Calu3 (cell line): ENCODE measurements around the gene PPOX. TPM values are rescaled to one million over a fixed set of nuclear protein-coding genes. Genes with fewer than 3 reads are reported as not detected.
A peak's percentile ranks its signal among the peaks of the same experiment; 100 is the strongest.

Experiments used
- BruUV-seq: library from RNA; stranded (reverse); fragments of 400-500 nt; replicated peaks from 2 replicates; lab custom pipeline; 2021; lab: Mats Ljungman, UMichigan
- CTCF ChIA-PET: fragments of 300-600 bp; sonication (Branson Sonifier 250); formaldehyde crosslinking; loops from one replicate; lab custom pipeline; 2022; ENCODE audit warnings: antibody characterized with exemption; lab: Charles Lee
- DNase-seq: peaks from one replicate; pipeline ENCODE4 v3.0.0; 2022
- H3K27ac Mint-ChIP-seq: one replicate; pipeline ENCODE4 v1.8.0; 2022; ENCODE audit warnings: mixed read lengths; ENCODE audit not compliant: unreplicated experiment
- H3K27me3 Mint-ChIP-seq: one replicate; pipeline ENCODE4 v1.8.0; 2022; ENCODE audit warnings: mixed read lengths; ENCODE audit not compliant: unreplicated experiment
- H3K36me3 Mint-ChIP-seq: one replicate; pipeline ENCODE4 v1.8.0; 2022; ENCODE audit warnings: mild to moderate bottlenecking, moderate library complexity, mixed read lengths; ENCODE audit not compliant: insufficient read depth, unreplicated experiment
- H3K4me1 Mint-ChIP-seq: one replicate; pipeline ENCODE4 v1.8.0; 2022; ENCODE audit warnings: mild to moderate bottlenecking, low read depth, mixed read lengths; ENCODE audit not compliant: unreplicated experiment
- H3K4me3 Mint-ChIP-seq: one replicate; pipeline ENCODE4 v1.8.0; 2022; ENCODE audit warnings: mild to moderate bottlenecking, low read depth, moderate library complexity, mixed read lengths; ENCODE audit not compliant: unreplicated experiment
- H3K9me3 Mint-ChIP-seq: one replicate; pipeline ENCODE4 v1.8.0; 2022; ENCODE audit warnings: low read depth, mixed read lengths; ENCODE audit not compliant: unreplicated experiment
- intact Hi-C: fragments of 100-400 bp; cut with micrococcal nuclease; formaldehyde crosslinking; loops from one replicate; pipeline ENCODE4 v1.10.0; 2022; ENCODE audit not compliant: unreplicated experiment
- total RNA-seq: library from RNA; stranded (reverse); gene quantifications from 2 replicates; pipeline ENCODE4 v1.2.3, GENCODE V29; 2022
- TF ChIP-seq, protein P1 (sequence below): fragments of 200-600 bp; IDR thresholded peaks from one replicate; pipeline ENCODE4 v1.8.0; 2022; ENCODE audit warnings: antibody characterized with exemption; ENCODE audit not compliant: unreplicated experiment

PPOX gene
- total RNA-seq, 1 experiment from 2014 or later = 27.1 TPM

DNA sequence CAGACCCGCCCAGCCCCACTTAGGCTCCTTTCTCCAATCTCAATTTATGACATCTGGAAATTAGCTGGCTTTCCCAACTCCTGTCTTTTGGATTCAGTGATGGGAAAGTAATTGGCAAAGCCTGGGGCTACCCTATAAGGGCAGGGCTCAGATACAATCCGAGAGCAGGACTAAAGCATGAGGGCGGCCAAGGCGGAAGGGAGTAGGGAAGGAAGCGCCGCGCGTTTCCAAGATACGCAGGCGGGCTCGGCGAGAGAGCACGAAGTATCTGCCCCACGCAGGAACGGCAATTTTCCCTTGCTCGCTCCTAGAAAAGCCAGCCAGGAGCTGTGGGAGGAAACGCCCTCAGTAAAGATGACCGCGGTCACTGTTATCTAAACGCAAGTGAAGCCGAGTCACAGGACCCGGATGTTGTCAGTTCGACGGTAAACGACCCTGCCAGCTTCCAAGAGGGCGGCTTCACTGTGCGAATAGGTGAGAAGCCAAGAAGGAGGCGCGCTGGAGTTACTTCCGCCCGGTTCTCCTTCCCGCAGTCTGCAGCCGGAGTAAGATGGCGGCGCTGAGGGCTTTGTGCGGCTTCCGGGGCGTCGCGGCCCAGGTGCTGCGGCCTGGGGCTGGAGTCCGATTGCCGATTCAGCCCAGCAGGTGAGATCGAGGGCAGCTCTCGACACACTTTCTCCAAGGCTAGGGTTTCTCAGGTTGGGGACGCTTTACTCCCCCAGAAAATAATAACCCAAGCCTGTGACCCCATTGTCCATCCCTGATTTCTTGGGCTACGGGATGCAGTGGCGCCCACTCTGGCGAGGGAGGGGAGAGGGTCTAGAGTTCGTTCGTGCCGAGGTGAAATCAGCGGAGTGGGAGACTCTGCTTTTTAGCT lies 35.8 kb downstream of the PPOX start, which contains the start of gene NDUFS2:
Gene NDUFS2 (plus strand): TSS at position 532 of the 877 bp plus-strand sequence. CDS start 19 bp downstream, at position 551.
- TSS peak; percentile 96 for BruUV-seq

GRCh38 chr1:161206411-161207140 lies 40.4 kb downstream of the PPOX start:
- CTCF ChIA-PET = interaction anchor here (0.6 to 1.2 kb wide), 3 partner anchors 52 to 183 kb away, joined by 4 to 7 read pairs (median 5); partner anchors contain the start of gene PCP4L1
- BruUV-seq = no TSS peak
- TF ChIP-seq, protein P1, sequence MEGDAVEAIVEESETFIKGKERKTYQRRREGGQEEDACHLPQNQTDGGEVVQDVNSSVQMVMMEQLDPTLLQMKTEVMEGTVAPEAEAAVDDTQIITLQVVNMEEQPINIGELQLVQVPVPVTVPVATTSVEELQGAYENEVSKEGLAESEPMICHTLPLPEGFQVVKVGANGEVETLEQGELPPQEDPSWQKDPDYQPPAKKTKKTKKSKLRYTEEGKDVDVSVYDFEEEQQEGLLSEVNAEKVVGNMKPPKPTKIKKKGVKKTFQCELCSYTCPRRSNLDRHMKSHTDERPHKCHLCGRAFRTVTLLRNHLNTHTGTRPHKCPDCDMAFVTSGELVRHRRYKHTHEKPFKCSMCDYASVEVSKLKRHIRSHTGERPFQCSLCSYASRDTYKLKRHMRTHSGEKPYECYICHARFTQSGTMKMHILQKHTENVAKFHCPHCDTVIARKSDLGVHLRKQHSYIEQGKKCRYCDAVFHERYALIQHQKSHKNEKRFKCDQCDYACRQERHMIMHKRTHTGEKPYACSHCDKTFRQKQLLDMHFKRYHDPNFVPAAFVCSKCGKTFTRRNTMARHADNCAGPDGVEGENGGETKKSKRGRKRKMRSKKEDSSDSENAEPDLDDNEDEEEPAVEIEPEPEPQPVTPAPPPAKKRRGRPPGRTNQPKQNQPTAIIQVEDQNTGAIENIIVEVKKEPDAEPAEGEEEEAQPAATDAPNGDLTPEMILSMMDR = no peak
- Mint-ChIP-seq H3K9me3 (no peaks in the 10 kb centered on the region), H3K27ac (no peak overlapping the region), H3K27me3 (no peaks in the 10 kb centered on the region), H3K4me3 (no peak overlapping the region), H3K4me1 (peaks cover 28% of the 10 kb centered on the region), H3K36me3 (peaks cover 38% of the 10 kb centered on the region)
- intact Hi-C loops = loop anchor here (5.0 to 10.0 kb wide), 2 partner anchors 176 to 538 kb away; partner anchors contain the start of gene DUSP12
- no peak for DNase-seq

More for the DNA sequence above, 35.8 kb downstream of the PPOX start, which contains the start of gene NDUFS2:
- peak; percentile 96 for DNase-seq
- H3K27ac Mint-ChIP-seq = peak within 1 kb of the TSS; percentile 71
- peaks cover 20% of the 10 kb centered on the region for H3K36me3 Mint-ChIP-seq
- H3K27me3 Mint-ChIP-seq = peaks cover 24% of the 10 kb centered on the region
- peak within 1 kb of the TSS; percentile 78 for H3K4me3 Mint-ChIP-seq
- intact Hi-C loops = loop anchor here (10.0 kb wide), 1 partner anchor 543 kb away; the partner anchor contains the start of gene DUSP12
- CTCF ChIA-PET = interaction anchor here (0.5 to 2.2 kb wide), 8 partner anchors 15 to 1259 kb away, joined by 3 to 22 read pairs (median 6); partner anchors contain the start of genes DEDD, PCP4L1 and TOMM40L
- TF ChIP-seq, protein P1 = peak; percentile 34
- no peaks in the 10 kb centered on the region for H3K9me3 Mint-ChIP-seq
- peaks cover 48% of the 10 kb centered on the region for H3K4me1 Mint-ChIP-seq

DNA sequence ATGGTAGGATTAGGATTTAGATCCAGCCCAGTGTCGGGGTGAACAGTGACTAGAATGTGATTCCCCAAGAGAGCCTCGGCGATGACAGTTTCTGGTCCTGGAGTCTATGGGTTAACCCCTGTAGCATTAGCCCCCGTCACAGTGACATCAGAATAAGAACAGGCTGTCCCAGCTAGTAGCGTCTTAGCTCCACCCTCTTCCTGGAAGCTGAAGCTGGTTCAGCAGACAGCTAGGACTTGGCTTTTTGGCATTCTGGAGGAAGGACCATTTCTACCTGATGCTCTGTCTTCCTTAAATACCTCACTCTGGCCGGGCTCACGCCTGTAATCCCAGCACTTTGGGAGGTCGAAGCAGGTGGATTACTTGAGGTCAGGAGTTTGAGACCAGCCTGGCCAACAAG lies 40.9 kb downstream of the PPOX start:
- H3K9me3 Mint-ChIP-seq = no peaks in the 10 kb centered on the region
- H3K4me1 Mint-ChIP-seq = peaks cover 24% of the 10 kb centered on the region
- TF ChIP-seq, protein P1 = no peak
- CTCF ChIA-PET = interaction anchor here (0.8 kb wide), 1 partner anchor 51 kb away, joined by 7 read pairs; the partner anchor contains the start of gene PCP4L1
- DNase-seq = no peak
- H3K4me3 Mint-ChIP-seq = no peak overlapping the region
- no peaks in the 10 kb centered on the region for H3K27me3 Mint-ChIP-seq
- intact Hi-C loops = loop anchor here (5.0 to 10.0 kb wide), 2 partner anchors 175 to 538 kb away; partner anchors contain the start of gene DUSP12
- BruUV-seq = no TSS peak
- no peak overlapping the region for H3K27ac Mint-ChIP-seq
- peaks cover 42% of the 10 kb centered on the region for H3K36me3 Mint-ChIP-seq
